HG02885 (cell line): Measurements from ENCODE around the gene HCRTR1.

Experiments used
- ATAC-seq: cut with Tn5 transposase; IDR thresholded peaks from one replicate; pipeline ENCODE4 v1.9.1; 2021; ENCODE audit warnings: mild to moderate bottlenecking; ENCODE audit not compliant: unreplicated experiment, poor library complexity

HCRTR1 gene

GRCh38 chr1:31646259-31646960 is 28.9 kb downstream of the HCRTR1 start:
- no peak for ATAC-seq

GRCh38 chr1:31647106-31647505 is 29.6 kb downstream of the HCRTR1 start:
- ATAC-seq = no peak

DNA sequence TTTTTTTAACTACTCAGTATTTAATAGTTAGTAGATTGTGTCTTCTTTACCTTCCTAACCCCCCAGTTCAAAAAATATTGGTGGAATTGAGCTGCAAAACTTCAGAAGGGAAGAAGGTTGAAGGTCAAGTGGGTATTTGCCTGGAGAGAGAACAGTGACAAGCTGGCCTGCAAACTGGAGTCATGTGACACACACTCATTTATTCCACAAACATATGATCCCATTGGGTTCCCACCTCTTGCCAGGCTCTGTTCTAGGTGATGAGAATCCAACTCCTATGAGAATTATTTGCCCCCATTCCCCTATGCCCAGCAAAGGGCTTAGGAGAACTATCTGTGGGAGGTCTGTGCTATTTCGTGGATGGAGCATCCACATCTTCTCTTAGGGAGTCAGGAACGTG is 30.7 kb downstream of the HCRTR1 start:
- no peak for ATAC-seq

GRCh38 chr1:31648641-31649357 is 31.3 kb downstream of the HCRTR1 start:
- ATAC-seq = no peak

DNA sequence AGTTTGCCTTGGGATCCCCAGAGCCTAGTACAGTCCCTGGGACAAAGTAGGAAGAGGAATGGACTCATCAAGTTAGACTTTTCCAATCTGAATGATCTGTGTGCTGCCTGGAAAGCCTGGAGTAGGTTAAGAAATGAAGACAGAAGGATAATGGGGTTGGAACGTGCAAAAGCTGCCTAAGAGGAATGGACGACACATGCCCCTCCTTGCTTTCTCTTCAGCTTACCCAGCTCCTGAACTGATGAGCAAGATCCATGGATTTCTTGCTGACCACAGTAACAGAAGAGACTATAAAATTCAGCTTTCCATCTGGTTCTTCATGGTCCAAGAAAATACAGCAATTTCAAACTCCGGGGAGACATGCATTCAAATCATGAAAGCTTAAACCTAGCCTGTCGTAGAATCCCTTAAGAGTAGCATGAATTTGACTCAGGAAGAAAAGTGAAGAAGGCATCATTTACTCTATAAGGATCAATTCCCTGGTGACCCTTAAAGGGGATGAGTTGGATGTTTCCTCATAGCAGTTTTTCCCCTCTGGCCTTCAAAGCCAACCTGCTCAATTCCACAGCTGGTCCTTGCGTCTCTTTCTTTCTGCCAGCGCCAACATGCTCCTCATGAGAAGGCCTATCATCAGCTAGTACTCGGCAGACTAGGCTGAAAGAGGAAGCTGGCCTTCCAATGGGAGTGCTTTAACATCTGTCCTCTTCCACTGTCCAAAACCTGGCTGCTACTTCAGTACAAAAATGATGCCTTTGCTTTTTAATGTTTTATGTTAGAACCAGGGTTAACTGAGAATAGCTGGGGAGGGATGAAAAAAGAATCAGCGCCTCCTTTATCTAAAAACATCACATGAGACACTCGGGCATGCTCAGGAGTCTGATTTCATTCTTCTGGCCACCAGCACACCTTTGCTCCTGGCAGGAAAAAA is 32.9 kb downstream of the HCRTR1 start:
- ATAC-seq = no peak

DNA sequence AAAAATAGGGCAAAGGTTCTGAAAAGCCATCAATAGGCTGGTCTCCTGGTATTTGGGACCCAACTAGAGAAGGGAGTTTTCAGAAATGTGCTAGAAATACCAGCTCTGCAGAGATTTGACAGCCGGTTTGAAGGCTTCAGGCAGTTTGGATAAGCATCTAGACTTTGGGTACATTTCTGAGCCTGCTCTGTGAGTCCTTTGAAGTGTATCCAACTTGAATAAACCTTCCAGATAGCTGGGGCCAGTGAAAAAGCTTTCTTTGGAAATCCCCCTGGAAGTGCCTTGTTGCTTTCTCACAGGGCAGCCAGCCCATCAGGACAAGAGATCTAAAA is 33.6 kb downstream of the HCRTR1 start:
- ATAC-seq = no peak

- no peak for ATAC-seq
Observed at GRCh38 chr1:31651766-31652165, 34.3 kb downstream of the HCRTR1 start.

GRCh38 chr1:31652891-31653499 is 35.5 kb downstream of the HCRTR1 start:
- ATAC-seq = no peak

DNA sequence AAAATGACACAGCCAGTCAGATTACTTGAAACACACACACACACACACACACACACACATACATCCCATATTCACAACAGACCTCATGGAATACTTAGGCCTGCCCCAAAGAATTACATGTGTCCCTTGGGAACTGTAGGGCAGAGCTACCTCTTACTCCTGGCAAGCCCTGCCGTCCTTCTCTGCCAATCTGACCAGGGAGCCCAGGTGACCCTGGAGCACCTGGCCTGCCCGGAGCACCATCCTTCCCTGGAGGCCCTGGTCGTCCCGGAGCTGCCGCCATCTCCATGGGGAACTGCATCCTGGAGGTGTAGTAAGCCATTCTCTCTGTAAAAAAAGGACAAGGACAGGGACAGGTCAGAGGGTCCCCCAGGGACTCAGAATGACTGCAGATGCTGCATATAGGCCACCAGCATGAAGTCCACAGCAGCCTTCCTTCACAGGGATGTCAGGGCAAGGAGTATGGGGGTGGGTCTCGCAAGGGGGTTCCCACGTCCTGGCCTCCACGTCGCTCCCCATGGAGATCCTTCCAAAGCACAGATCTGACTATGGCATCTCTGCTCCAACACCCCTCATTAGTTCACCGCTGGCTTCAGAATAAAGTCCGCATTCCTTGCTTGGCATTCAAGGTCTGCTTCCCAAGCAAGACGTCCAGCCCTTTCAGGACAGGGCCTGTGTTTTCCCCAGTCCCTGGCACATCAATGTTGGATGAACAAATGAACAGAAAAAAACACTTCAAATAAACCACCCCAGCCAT is 36.4 kb downstream of the HCRTR1 start:
- ATAC-seq = no peak

- ATAC-seq = no peak
Observed at GRCh38 chr1:31654474-31654776, 36.9 kb downstream of the HCRTR1 start.

DNA sequence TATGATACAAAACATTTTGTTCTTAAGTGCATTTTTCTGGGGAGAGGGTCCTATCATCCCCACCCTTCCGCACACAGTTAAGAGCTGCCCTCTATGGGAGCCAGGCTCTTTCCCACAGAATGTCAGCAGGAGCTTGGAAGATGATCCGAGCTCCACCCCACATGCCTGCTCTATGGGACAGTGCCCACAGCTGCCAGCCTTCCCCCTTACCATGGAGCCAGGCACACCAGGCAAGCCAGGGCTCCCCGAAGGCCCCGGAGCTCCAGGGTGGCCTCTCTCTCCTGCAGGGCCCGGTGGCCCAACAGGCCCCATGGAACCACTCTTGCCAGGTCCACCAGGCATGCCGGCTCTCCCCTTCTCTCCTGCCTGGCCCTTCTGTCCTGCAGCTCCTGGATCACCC is 37.6 kb downstream of the HCRTR1 start:
- ATAC-seq = no peak

- ATAC-seq = no peak
Observed at GRCh38 chr1:31655756-31656155, 38.3 kb downstream of the HCRTR1 start.

DNA sequence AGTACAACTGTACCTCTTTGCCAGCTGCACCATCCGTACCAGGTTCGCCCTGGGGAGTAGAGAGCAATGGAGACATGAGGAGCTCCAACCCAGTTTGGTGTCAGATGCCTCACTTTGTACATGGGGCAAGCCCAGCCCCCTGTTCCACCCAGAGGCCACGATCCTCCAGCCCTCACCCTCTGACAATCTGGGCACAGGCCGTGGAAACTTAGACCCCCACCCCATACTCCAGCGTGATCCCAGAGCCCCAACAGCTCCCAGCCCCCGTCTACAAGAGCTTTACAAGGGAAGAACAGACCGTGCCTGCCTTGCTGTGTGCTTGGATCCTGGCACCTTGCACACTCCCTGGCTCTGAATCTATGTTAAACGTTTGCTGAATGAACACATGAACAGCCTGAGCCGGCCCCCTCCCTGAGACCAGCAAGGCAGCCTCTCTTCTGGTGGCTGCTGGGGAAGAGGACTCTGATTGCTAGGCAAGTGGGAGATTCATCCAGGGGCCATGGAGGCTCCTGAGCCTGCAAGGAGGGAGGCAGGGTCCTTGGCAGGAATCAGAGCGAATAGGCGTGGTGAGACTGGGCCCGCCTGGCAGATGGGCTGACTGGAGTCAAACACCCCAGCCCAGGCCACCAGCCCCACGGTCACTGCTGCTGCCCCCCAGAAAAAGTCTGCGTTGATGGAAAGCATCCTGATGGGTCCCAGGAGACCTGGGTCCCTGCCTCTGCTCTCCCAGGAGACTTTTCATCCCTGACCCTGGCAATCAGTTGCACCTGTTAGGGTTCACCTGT is 39.7 kb downstream of the HCRTR1 start:
- ATAC-seq = no peak

GRCh38 chr1:31657972-31658510 is 40.6 kb downstream of the HCRTR1 start:
- ATAC-seq = no peak

GRCh38 chr1:31658721-31659120 is 41.2 kb downstream of the HCRTR1 start:
- no peak for ATAC-seq

- ATAC-seq = no peak
Observed at GRCh38 chr1:31659889-31660288, 42.4 kb downstream of the HCRTR1 start.

- no peak for ATAC-seq
Observed at GRCh38 chr1:31660871-31661455, 43.5 kb downstream of the HCRTR1 start.

DNA sequence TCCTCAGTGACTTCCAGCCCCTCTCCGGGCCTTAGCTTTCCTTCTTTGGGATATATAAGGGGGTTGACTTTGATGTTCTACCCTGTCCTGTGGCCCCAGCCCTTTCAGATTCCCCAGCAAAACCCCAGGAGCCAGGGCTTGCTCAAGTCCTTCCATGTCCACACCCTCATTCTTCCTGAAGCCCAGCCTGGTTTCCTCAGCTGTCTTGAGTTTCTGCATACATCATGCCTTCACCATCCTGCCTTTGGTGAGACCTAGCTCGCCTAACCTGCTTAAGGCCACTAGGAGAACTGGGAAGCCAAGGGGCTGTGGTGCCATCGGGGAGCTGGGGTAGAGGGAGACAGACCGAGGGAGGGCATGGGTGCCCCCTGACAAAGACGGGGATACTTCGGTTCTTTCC is 44.4 kb downstream of the HCRTR1 start:
- no peak for ATAC-seq

GRCh38 chr1:31662463-31662862 is 45.0 kb downstream of the HCRTR1 start:
- ATAC-seq = no peak
